ENCODE data around the gene CLDN8. TPM values are rescaled to one million over a fixed set of nuclear protein-coding genes. Genes with fewer than 3 reads are reported as not detected.
A peak's percentile ranks its signal among the peaks of the same experiment; 100 is the strongest.

Gene CLDN8
- total and polyA plus RNA-seq, 8 donors, result 0.14 to 0.64 (median 0.44) TPM; not detected in 2

DNA sequence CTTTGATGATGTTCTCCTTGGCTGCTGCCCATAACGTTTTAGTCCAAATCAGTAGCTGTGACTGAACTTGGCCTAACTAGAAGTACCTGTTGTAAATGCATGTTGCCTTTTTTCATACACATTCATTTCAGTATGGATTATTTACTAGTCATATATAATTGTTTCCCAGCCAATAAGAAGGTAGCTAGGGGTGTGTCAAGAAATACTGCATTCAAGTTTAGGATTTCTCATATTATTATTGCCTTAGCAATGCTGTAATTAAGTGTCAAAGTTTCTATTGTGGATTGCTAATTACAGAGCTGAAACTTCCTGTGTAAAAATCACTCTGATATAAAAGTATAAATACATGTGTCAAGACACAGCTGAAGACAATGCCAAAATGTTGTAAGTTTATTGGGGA, 49.2 kb downstream of the CLDN8 start, which contains the start of gene CLDN17:
TSS of gene CLDN17 (minus strand) at position 101 of the 400 bp plus-strand sequence. CDS start 188 bp downstream, outside the sequence.
- intact Hi-C loops (cut with DNase I), result no loop called here
- DNase-seq (no peak), ATAC-seq (no peak)
- Histone ChIP-seq H3K27ac (no peak within 1 kb of the TSS), H3K27me3 (no peaks in the 10 kb centered on the region), H3K36me3 (no peaks in the 10 kb centered on the region), H3K4me1 (no peaks in the 10 kb centered on the region), H3K9me3 (no peaks in the 10 kb centered on the region), H3K4me3 (no peak within 1 kb of the TSS)
- TF ChIP-seq, protein P1, sequence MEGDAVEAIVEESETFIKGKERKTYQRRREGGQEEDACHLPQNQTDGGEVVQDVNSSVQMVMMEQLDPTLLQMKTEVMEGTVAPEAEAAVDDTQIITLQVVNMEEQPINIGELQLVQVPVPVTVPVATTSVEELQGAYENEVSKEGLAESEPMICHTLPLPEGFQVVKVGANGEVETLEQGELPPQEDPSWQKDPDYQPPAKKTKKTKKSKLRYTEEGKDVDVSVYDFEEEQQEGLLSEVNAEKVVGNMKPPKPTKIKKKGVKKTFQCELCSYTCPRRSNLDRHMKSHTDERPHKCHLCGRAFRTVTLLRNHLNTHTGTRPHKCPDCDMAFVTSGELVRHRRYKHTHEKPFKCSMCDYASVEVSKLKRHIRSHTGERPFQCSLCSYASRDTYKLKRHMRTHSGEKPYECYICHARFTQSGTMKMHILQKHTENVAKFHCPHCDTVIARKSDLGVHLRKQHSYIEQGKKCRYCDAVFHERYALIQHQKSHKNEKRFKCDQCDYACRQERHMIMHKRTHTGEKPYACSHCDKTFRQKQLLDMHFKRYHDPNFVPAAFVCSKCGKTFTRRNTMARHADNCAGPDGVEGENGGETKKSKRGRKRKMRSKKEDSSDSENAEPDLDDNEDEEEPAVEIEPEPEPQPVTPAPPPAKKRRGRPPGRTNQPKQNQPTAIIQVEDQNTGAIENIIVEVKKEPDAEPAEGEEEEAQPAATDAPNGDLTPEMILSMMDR (IDR thresholded peaks at IDR 0.05), result no peak

DNA sequence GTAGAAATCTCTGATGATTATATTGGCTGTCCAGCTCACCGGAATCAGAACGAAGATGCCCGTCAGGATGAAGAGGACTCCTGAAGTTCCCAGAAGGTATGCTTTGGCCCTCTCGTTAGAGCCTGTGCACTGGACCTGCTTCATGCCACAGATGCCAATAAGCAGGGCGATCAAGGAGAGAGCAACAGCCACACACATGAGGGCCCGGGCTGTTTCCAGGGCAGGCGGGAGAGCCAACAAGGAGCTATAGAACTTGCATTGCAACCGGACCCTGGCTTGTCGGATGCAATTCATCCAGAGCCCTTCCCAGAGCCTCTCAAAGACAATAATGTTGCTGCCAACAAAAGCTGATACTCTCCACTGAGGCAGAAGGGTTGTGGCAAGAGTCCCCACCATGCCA, 49.7 kb downstream of the CLDN8 start:
- H3K4me1 ChIP-seq, result no peaks in the 10 kb centered on the region
- no peak for ATAC-seq
- no peak overlapping the region for H3K27ac ChIP-seq
- DNase-seq, result peak in 1 of 4 donors; percentile 39
- no peaks in the 10 kb centered on the region for H3K27me3 ChIP-seq
- no peak overlapping the region for H3K4me3 ChIP-seq
- intact Hi-C loops (cut with DNase I), result no loop called here
- TF ChIP-seq, protein P1 (IDR thresholded peaks at IDR 0.05), result no peak
- H3K9me3 ChIP-seq, result no peaks in the 10 kb centered on the region
- H3K36me3 ChIP-seq, result no peaks in the 10 kb centered on the region

DNA sequence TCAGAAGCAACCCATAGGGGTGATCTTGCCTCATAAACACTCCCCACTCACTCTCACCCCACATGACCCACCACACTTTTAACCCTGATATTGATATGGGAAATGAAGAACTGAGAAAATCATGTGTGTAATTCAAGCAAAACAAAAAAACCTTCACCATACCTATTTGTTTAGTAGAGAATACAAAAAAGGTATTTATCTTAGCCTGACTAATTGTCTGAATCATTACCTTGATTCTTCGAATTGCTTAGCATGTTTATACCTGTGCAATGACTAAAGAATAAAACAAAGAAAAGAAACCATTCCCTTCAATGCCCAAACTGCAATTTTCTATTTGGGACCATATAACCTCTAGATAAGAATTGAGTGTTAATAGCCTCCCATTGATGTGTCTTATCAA, 51.1 kb downstream of the CLDN8 start:
- Histone ChIP-seq H3K4me3 (no peak overlapping the region), H3K27me3 (no peaks in the 10 kb centered on the region), H3K27ac (no peak overlapping the region), H3K4me1 (no peaks in the 10 kb centered on the region), H3K36me3 (no peaks in the 10 kb centered on the region), H3K9me3 (no peaks in the 10 kb centered on the region)
- DNase-seq (no peak), ATAC-seq (no peak)
- intact Hi-C loops (cut with DNase I), result no loop called here
- TF ChIP-seq, protein P1 (IDR thresholded peaks at IDR 0.05), result no peak

Other genes with a start within 250 kb of the CLDN8 start
- not detected for gene CLDN17, start 49.3 kb downstream of the CLDN8 start, total RNA-seq
- not detected for gene CLDN17, start 49.3 kb downstream of the CLDN8 start, polyA plus RNA-seq (ENCODE audit: insufficient read length in 6 of 6)
- gene KRTAP24-1, start 66.9 kb upstream of the CLDN8 start, total RNA-seq, result not detected
- gene KRTAP24-1, start 66.9 kb upstream of the CLDN8 start, polyA plus RNA-seq (ENCODE audit: insufficient read length in 6 of 6), result not detected
- gene KRTAP25-1, start 73.4 kb upstream of the CLDN8 start, total RNA-seq, result not detected
- gene KRTAP25-1, start 73.4 kb upstream of the CLDN8 start, polyA plus RNA-seq (ENCODE audit: insufficient read length in 6 of 6), result not detected
- gene KRTAP26-1, start 104.2 kb upstream of the CLDN8 start, total RNA-seq, result not detected
- not detected for gene KRTAP26-1, start 104.2 kb upstream of the CLDN8 start, polyA plus RNA-seq (ENCODE audit: insufficient read length in 6 of 6)
- gene KRTAP27-1, start 121.6 kb upstream of the CLDN8 start, total RNA-seq, result not detected
- gene KRTAP27-1, start 121.6 kb upstream of the CLDN8 start, polyA plus RNA-seq (ENCODE audit: insufficient read length in 6 of 6), result not detected
- gene KRTAP23-1, start 132.5 kb upstream of the CLDN8 start, total RNA-seq, result not detected
- gene KRTAP23-1, start 132.5 kb upstream of the CLDN8 start, polyA plus RNA-seq (ENCODE audit: insufficient read length in 6 of 6), result not detected
- gene KRTAP13-2, start 156.2 kb upstream of the CLDN8 start, total RNA-seq, result not detected
- not detected for gene KRTAP13-2, start 156.2 kb upstream of the CLDN8 start, polyA plus RNA-seq (ENCODE audit: insufficient read length in 6 of 6)
- gene KRTAP13-1, start 179.9 kb upstream of the CLDN8 start, total RNA-seq, result not detected
- gene KRTAP13-1, start 179.9 kb upstream of the CLDN8 start, polyA plus RNA-seq (ENCODE audit: insufficient read length in 6 of 6), result not detected
- not detected for gene KRTAP13-3, start 209.8 kb upstream of the CLDN8 start, total RNA-seq
- gene KRTAP13-3, start 209.8 kb upstream of the CLDN8 start, polyA plus RNA-seq (ENCODE audit: insufficient read length in 6 of 6), result not detected
- gene KRTAP13-4, start 214.1 kb upstream of the CLDN8 start, total RNA-seq, result not detected
- not detected for gene KRTAP13-4, start 214.1 kb upstream of the CLDN8 start, polyA plus RNA-seq (ENCODE audit: insufficient read length in 6 of 6)
- gene KRTAP15-1, start 224.2 kb upstream of the CLDN8 start, total RNA-seq, result not detected
- not detected for gene KRTAP15-1, start 224.2 kb upstream of the CLDN8 start, polyA plus RNA-seq (ENCODE audit: insufficient read length in 6 of 6)

Data from left lung (tissue), 10 donors.